NCI-H2107 treated with DMSO at 0.1 percent for 48 hours (cell line): ENCODE data around the gene SNN.
A peak's percentile ranks its signal among the peaks of the same experiment; 100 is the strongest.

Experiments
- DNase-seq: peaks from one replicate; lab custom pipeline; 2025; ENCODE audit not compliant: unreplicated experiment; lab: John Stamatoyannopoulos, UW

SNN gene

GRCh38 chr16:11667824-11668622 is at the start of gene SNN:
Gene SNN (plus strand): TSS chr16:11668455. CDS start chr16:11676060, 7,605 bp downstream.
- no peak for DNase-seq

- DNase-seq: no peak
Measured at GRCh38 chr16:11619327-11619851, 48.9 kb upstream of the SNN start.

- DNase-seq: no peak
Measured at GRCh38 chr16:11620243-11621003, 47.8 kb upstream of the SNN start.

- no peak for DNase-seq
Measured at GRCh38 chr16:11621539-11621919, 46.7 kb upstream of the SNN start.

GRCh38 chr16:11621920-11622651 is 46.2 kb upstream of the SNN start:
- peak; percentile 40 for DNase-seq

- no peak for DNase-seq
Measured at GRCh38 chr16:11624205-11624604, 44.0 kb upstream of the SNN start.

- no peak for DNase-seq
Measured at GRCh38 chr16:11624636-11625607, 43.3 kb upstream of the SNN start.

GRCh38 chr16:11625769-11626168 is 42.5 kb upstream of the SNN start:
- DNase-seq: no peak

GRCh38 chr16:11626657-11627291 is 41.5 kb upstream of the SNN start:
- DNase-seq: no peak

GRCh38 chr16:11627292-11627663 is 41.0 kb upstream of the SNN start:
- no peak for DNase-seq

GRCh38 chr16:11627822-11628457 is 40.3 kb upstream of the SNN start:
- DNase-seq: no peak

GRCh38 chr16:11629071-11630030 is 38.9 kb upstream of the SNN start:
- DNase-seq: peak; percentile 57

GRCh38 chr16:11630046-11630767 is 38.0 kb upstream of the SNN start:
- peak; percentile 32 for DNase-seq

- no peak for DNase-seq
Measured at GRCh38 chr16:11630768-11631056, 37.5 kb upstream of the SNN start.

GRCh38 chr16:11631214-11631613 is 37.0 kb upstream of the SNN start:
- DNase-seq: no peak

GRCh38 chr16:11632455-11632939 is 35.8 kb upstream of the SNN start:
- DNase-seq: no peak

GRCh38 chr16:11633113-11633512 is 35.1 kb upstream of the SNN start:
- no peak for DNase-seq

- no peak for DNase-seq
Measured at GRCh38 chr16:11634312-11634711, 33.9 kb upstream of the SNN start.
